ENCODE measurements around the gene TGDS. TPM values are rescaled to one million over a fixed set of nuclear protein-coding genes. Genes with fewer than 3 reads are reported as not detected.
"Not testable (repeated sequence)": the region's sequence is repeated elsewhere in the genome, so short reads cannot be mapped to it uniquely, and the experiment has no call there.

Gene TGDS
- total RNA-seq, 2 experiments from 2014 or later, result 23.4 to 24.2 TPM

DNA sequence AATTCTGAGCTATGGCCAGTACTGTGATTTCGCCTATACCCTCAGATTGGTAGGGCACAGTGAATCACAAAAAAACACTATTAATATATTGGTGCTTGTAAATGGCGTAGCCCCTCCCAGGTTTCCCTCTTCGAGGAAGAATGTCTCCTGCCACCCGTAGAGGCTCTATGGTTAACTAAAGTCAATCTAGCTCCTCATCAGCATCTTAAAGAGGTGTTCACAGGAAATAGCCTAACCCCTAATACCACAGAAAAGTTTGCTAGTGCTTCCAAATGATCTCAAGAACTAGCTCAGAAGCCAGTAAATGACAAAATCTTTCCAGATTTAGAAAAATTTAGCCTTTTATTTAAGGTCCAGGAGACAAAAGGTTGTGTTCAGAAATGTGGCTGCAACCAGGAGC lies 60.2 kb downstream of the TGDS start:
- Mint-ChIP-seq H3K36me3 (ENCODE audit: low read depth) (no peaks in the 10 kb centered on the region), H3K4me1 (peaks cover 11% of the 10 kb centered on the region), H3K9me3 (ENCODE audit: low read depth) (peaks cover 2% of the 10 kb centered on the region), H3K4me3 (no peak overlapping the region), H3K27me3 (no peaks in the 10 kb centered on the region), H3K27ac (no peak overlapping the region)
- intact Hi-C loops (cut with DNase I, micrococcal nuclease), result no loop called here
- CTCF ChIA-PET, result interaction anchor here (0.9 kb wide), 1 partner anchor 82 kb away, joined by 4 read pairs; no protein-coding TSS in a partner anchor
- DNase-seq (no peak), ATAC-seq (no peak)
- POLR2A ChIA-PET, result interaction anchor here (0.6 kb wide), 1 partner anchor 913 kb away, joined by 3 read pairs; no protein-coding TSS in a partner anchor

DNA sequence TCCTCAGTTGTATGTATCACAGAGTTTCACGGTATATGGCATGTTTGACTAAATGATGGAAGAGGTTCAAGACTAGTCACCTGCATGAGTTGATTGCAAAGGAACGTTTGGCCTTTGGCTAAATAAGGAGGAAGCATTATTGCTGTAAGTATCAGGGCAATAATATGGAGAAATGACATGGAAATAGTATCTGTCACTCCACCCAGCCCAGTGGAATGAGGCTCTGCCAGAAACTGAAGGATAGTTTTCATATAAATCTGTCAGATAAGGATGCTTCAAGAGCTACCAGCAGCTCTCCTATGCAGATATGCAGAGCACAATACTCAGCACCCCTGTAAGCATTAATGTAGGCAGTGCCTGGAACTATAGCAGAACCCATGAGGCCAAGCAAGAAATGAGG lies 60.7 kb downstream of the TGDS start:
- Mint-ChIP-seq H3K27me3 (no peaks in the 10 kb centered on the region), H3K4me1 (peaks cover 11% of the 10 kb centered on the region), H3K4me3 (no peak overlapping the region), H3K9me3 (ENCODE audit: low read depth) (peaks cover 2% of the 10 kb centered on the region), H3K36me3 (ENCODE audit: low read depth) (no peaks in the 10 kb centered on the region), H3K27ac (no peak overlapping the region)
- CTCF ChIA-PET, result no interaction called here
- POLR2A ChIA-PET, result interaction anchor here (0.6 kb wide), 1 partner anchor 913 kb away, joined by 3 read pairs; no protein-coding TSS in a partner anchor
- ATAC-seq, result no peak
- intact Hi-C loops (cut with DNase I, micrococcal nuclease), result no loop called here
- DNase-seq, result no peak

GRCh38 chr13:94534166-94534565 lies 61.8 kb downstream of the TGDS start:
- Mint-ChIP-seq H3K9me3 (ENCODE audit: low read depth) (peaks cover 3% of the 10 kb centered on the region), H3K4me1 (peaks cover 11% of the 10 kb centered on the region), H3K36me3 (ENCODE audit: low read depth) (no peaks in the 10 kb centered on the region), H3K27ac (no peak overlapping the region), H3K27me3 (no peaks in the 10 kb centered on the region), H3K4me3 (no peak overlapping the region)
- intact Hi-C loops (cut with DNase I, micrococcal nuclease), result no loop called here
- ATAC-seq (no peak), DNase-seq (no peak)
- POLR2A ChIA-PET, result no interaction called here
- CTCF ChIA-PET, result interaction anchor here (0.7 kb wide), 2 partner anchors 32 to 137 kb away, joined by 3 read pairs; no protein-coding TSS in a partner anchor

- DNase-seq; H3K27ac Mint-ChIP-seq; POLR2A ChIA-PET; H3K4me3 Mint-ChIP-seq; ATAC-seq; H3K36me3 Mint-ChIP-seq (ENCODE audit: low read depth); H3K27me3 Mint-ChIP-seq; CTCF ChIA-PET; H3K9me3 Mint-ChIP-seq (ENCODE audit: low read depth); intact Hi-C loops (cut with DNase I, micrococcal nuclease): not testable (repeated sequence)
- peaks cover 11% of the 10 kb centered on the region for H3K4me1 Mint-ChIP-seq
These were observed 63.7 kb downstream of the TGDS start for GRCh38 chr13:94532278-94532677.

- DNase-seq; H3K36me3 Mint-ChIP-seq (ENCODE audit: low read depth); H3K4me1 Mint-ChIP-seq; H3K27me3 Mint-ChIP-seq; POLR2A ChIA-PET; H3K27ac Mint-ChIP-seq; ATAC-seq; H3K4me3 Mint-ChIP-seq; intact Hi-C loops (cut with DNase I, micrococcal nuclease); H3K9me3 Mint-ChIP-seq (ENCODE audit: low read depth); CTCF ChIA-PET: not testable (repeated sequence)
These were observed 69.0 kb downstream of the TGDS start for GRCh38 chr13:94526956-94527355.

DNA sequence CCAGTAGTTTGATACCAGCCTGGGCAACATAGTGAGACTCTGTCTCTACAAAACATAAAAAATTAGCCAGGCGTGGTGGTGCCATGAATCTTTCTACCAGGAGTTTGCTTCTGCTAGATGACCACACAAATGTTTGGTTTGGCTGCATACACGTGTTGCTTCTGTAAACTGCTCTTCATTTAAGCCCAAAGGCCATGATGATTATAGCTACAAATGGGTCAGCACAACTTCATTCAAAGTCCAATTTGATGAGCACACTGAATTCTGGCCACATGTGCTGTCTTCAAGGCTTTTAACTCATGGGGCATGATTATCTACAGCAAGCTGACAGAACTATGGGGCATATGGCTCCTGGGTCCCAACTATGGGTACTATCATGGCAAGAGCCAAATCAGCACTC lies 70.2 kb downstream of the TGDS start:
- H3K36me3 Mint-ChIP-seq (ENCODE audit: low read depth), result no peaks in the 10 kb centered on the region
- H3K9me3 Mint-ChIP-seq (ENCODE audit: low read depth), result peaks cover 1% of the 10 kb centered on the region
- DNase-seq (no peak), ATAC-seq (no peak)
- intact Hi-C loops (cut with DNase I, micrococcal nuclease), result no loop called here
- POLR2A ChIA-PET, result no interaction called here
- H3K27me3 Mint-ChIP-seq, result peaks cover 2% of the 10 kb centered on the region
- H3K27ac Mint-ChIP-seq, result no peak overlapping the region
- H3K4me3 Mint-ChIP-seq, result no peak overlapping the region
- no peaks in the 10 kb centered on the region for H3K4me1 Mint-ChIP-seq
- CTCF ChIA-PET, result no interaction called here

- Mint-ChIP-seq H3K27ac (no peak overlapping the region), H3K36me3 (ENCODE audit: low read depth) (no peaks in the 10 kb centered on the region), H3K4me1 (no peaks in the 10 kb centered on the region), H3K27me3 (peaks cover 2% of the 10 kb centered on the region), H3K4me3 (no peak overlapping the region), H3K9me3 (ENCODE audit: low read depth) (peaks cover 1% of the 10 kb centered on the region)
- ATAC-seq (no peak), DNase-seq (no peak)
- ChIA-PET CTCF (no interaction called here), POLR2A (no interaction called here)
- intact Hi-C loops (cut with DNase I, micrococcal nuclease), result no loop called here
These were observed 71.5 kb downstream of the TGDS start for GRCh38 chr13:94524407-94524806.

Other genes with a start within 250 kb of the TGDS start
- under 1 TPM; 0.12 to 0.14 TPM for gene DCT, start 116.5 kb downstream of the TGDS start, total RNA-seq
- 1 to 10 TPM; 8.0 to 8.6 TPM for gene GPR180, start 5.7 kb upstream of the TGDS start, total RNA-seq
- gene SOX21, start 116.4 kb upstream of the TGDS start, total RNA-seq, result not detected